Osteoblast (primary cell): Measurements from ENCODE around the gene HOXB1. TPM values are rescaled to one million over a fixed set of nuclear protein-coding genes. Genes with fewer than 3 reads are reported as not detected.

Source experiments
- DNase-seq: peaks from one replicate; pipeline ENCODE4 v3.0.0; 2011; ENCODE audit warnings: low spot score, mixed read lengths; ENCODE audit not compliant: insufficient read length; ENCODE audit errors: missing footprints
- H2AFZ ChIP-seq: 2 replicates; pipeline ENCODE4 v1.6.0; 2011; ENCODE audit warnings: mild to moderate bottlenecking, low read length
- H3K27ac ChIP-seq: 2 replicates; pipeline ENCODE4 v1.5.1; 2011; ENCODE audit warnings: mild to moderate bottlenecking, low read depth, low read length, moderate library complexity
- H3K27me3 ChIP-seq: 2 replicates; pipeline ENCODE4 v1.6.0; 2012; ENCODE audit warnings: mild to moderate bottlenecking, control low read depth, inconsistent platforms, low read length, moderate library complexity; ENCODE audit not compliant: insufficient read depth
- H3K36me3 ChIP-seq: 2 replicates; pipeline ENCODE4 v1.5.1; 2011; ENCODE audit warnings: mild to moderate bottlenecking, low read length, control low read depth, moderate library complexity; ENCODE audit not compliant: insufficient read depth
- H3K4me1 ChIP-seq: 2 replicates; pipeline ENCODE4 v1.5.1; 2011; ENCODE audit warnings: mild to moderate bottlenecking, low read length, control low read depth, moderate library complexity; ENCODE audit not compliant: insufficient read depth
- H3K4me2 ChIP-seq: 2 replicates; pipeline ENCODE4 v1.6.0; 2011; ENCODE audit warnings: mild to moderate bottlenecking, low read length; ENCODE audit not compliant: insufficient read depth
- H3K4me3 ChIP-seq: fragments of 200-600 bp; sonication (generic); 3 replicates; pipeline ENCODE4 v1.5.1; 2012; ENCODE audit warnings: mild to moderate bottlenecking, low read length, inconsistent platforms; ENCODE audit not compliant: insufficient read depth
- H3K79me2 ChIP-seq: 2 replicates; pipeline ENCODE4 v1.6.0; 2012; ENCODE audit warnings: mild to moderate bottlenecking, low read length, control low read depth, inconsistent platforms; ENCODE audit not compliant: insufficient read depth
- H3K9me3 ChIP-seq: 2 replicates; pipeline ENCODE4 v1.5.1; 2011; ENCODE audit warnings: low read depth, low read length, control low read depth
- H4K20me1 ChIP-seq: 2 replicates; pipeline ENCODE4 v1.6.0; 2012; ENCODE audit warnings: mild to moderate bottlenecking, low read length, control low read depth; ENCODE audit not compliant: insufficient read depth
- CTCF ChIP-seq: IDR thresholded peaks from 2 replicates; pipeline ENCODE4 v1.5.1; 2011; ENCODE audit warnings: mild to moderate bottlenecking, low read depth, low read length, moderate library complexity; ENCODE audit errors: extremely low read depth
- total RNA-seq: library from RNA; depleted of rRNA; stranded (reverse); fragments of >200 nt; gene quantifications from 2 replicates; pipeline ENCODE4 v1.2.3, GENCODE V29; 2012

Gene HOXB1
- total RNA-seq, 1 donor, result not detected

- no peak for DNase-seq
- Histone ChIP-seq H3K4me2 (no peak overlapping the region), H3K36me3 (no peaks in the 10 kb centered on the region), H3K4me1 (no peaks in the 10 kb centered on the region), H3K27ac (no peak overlapping the region), H3K79me2 (no peaks in the 10 kb centered on the region), H3K9me3 (no peaks in the 10 kb centered on the region), H2AFZ (no peak overlapping the region), H3K4me3 (no peak overlapping the region), H3K27me3 (peaks cover 94% of the 10 kb centered on the region), H4K20me1 (no peaks in the 10 kb centered on the region)
- TF ChIP-seq CTCF, result no peak
Measured at GRCh38 chr17:48566717-48567116, 35.9 kb upstream of the HOXB1 start.

GRCh38 chr17:48565925-48566710 lies 35.3 kb upstream of the HOXB1 start:
- no peak overlapping the region for H3K27ac ChIP-seq
- DNase-seq, result no peak
- H3K27me3 ChIP-seq, result peaks cover 92% of the 10 kb centered on the region
- no peak overlapping the region for H3K4me3 ChIP-seq
- H3K79me2 ChIP-seq, result no peaks in the 10 kb centered on the region
- H3K4me2 ChIP-seq, result no peak overlapping the region
- H3K9me3 ChIP-seq, result no peaks in the 10 kb centered on the region
- no peaks in the 10 kb centered on the region for H3K4me1 ChIP-seq
- H4K20me1 ChIP-seq, result no peaks in the 10 kb centered on the region
- no peak overlapping the region for H2AFZ ChIP-seq
- no peaks in the 10 kb centered on the region for H3K36me3 ChIP-seq
- no peak for TF ChIP-seq CTCF

- Histone ChIP-seq H3K4me1 (no peaks in the 10 kb centered on the region), H3K27me3 (peaks cover 89% of the 10 kb centered on the region), H3K9me3 (no peaks in the 10 kb centered on the region), H3K4me2 (peak overlapping the region; percentile 61), H3K79me2 (no peaks in the 10 kb centered on the region), H4K20me1 (no peaks in the 10 kb centered on the region), H3K4me3 (no peak overlapping the region), H3K27ac (no peak overlapping the region), H3K36me3 (no peaks in the 10 kb centered on the region), H2AFZ (no peak overlapping the region)
- DNase-seq, result no peak
- no peak for TF ChIP-seq CTCF
Measured at GRCh38 chr17:48565022-48565554, 34.3 kb upstream of the HOXB1 start.

- no peak for DNase-seq
- no peaks in the 10 kb centered on the region for H4K20me1 ChIP-seq
- H3K9me3 ChIP-seq, result no peaks in the 10 kb centered on the region
- TF ChIP-seq CTCF, result no peak
- peak overlapping the region; percentile 60 for H3K4me3 ChIP-seq
- H3K27ac ChIP-seq, result no peak overlapping the region
- peaks cover 89% of the 10 kb centered on the region for H3K27me3 ChIP-seq
- H3K4me2 ChIP-seq, result peak overlapping the region; percentile 61
- H3K4me1 ChIP-seq, result no peaks in the 10 kb centered on the region
- peak overlapping the region; percentile 29 for H2AFZ ChIP-seq
- no peaks in the 10 kb centered on the region for H3K79me2 ChIP-seq
- no peaks in the 10 kb centered on the region for H3K36me3 ChIP-seq
Measured at GRCh38 chr17:48564188-48565021, 33.6 kb upstream of the HOXB1 start.
